Uterus (tissue), 4 donors: Measurements from ENCODE around the gene CFAP97D2. TPM values are rescaled to one million over a fixed set of nuclear protein-coding genes. Genes with fewer than 3 reads are reported as not detected.

Experiments
- DNase-seq, 2 donors: peaks; one replicate each; pipeline ENCODE4 v3.0.0-alpha.2; 2019 to 2020
- H3K27ac ChIP-seq, 2 donors: fragments of 200-600 bp; sonication (generic); 1 replicate in 1 of 2; 2 replicates in 1 of 2; pipeline ENCODE4 v1.5.1; 2016 to 2018
- H3K27me3 ChIP-seq, 2 donors: fragments of 200-600 bp; sonication (generic); one replicate each; pipeline ENCODE4 v1.5.1; 2018 to 2019; ENCODE audit warnings: control low read depth in 1 of 2
- H3K36me3 ChIP-seq, 2 donors: fragments of 200-600 bp; sonication (generic); one replicate each; pipeline ENCODE4 v1.5.1; 2019; ENCODE audit warnings: control low read depth in 1 of 2
- H3K4me1 ChIP-seq, 2 donors: fragments of 200-600 bp; sonication (generic); one replicate each; pipeline ENCODE4 v1.5.1; 2018 to 2019; ENCODE audit warnings: control low read depth in 1 of 2
- H3K4me3 ChIP-seq, 2 donors: fragments of 200-600 bp; sonication (generic); 1 replicate in 1 of 2; 2 replicates in 1 of 2; pipeline ENCODE4 v1.5.1; 2018 to 2019; ENCODE audit warnings: mild to moderate bottlenecking in 1 of 2
- H3K9me3 ChIP-seq, 2 donors: fragments of 200-600 bp; sonication (generic); one replicate each; pipeline ENCODE4 v1.5.1; 2019; ENCODE audit warnings: control low read depth in 1 of 2
- CTCF ChIP-seq, 4 experiments: fragments of 200-600 bp in 2 of 4; fragments of 450-650 bp in 2 of 4; sonication (generic) in 2 of 4; IDR thresholded peaks; one replicate each; pipeline ENCODE4 v1.5.1; 2016 to 2019; ENCODE audit warnings: antibody characterized with exemption in 4 of 4, mild to moderate bottlenecking in 2 of 4, moderate library complexity in 1 of 4
- POLR2A ChIP-seq, 2 donors: fragments of 450-650 bp; IDR thresholded peaks; one replicate each; pipeline ENCODE4 v1.6.1; 2016; ENCODE audit warnings: antibody characterized with exemption in 2 of 2, mild to moderate bottlenecking in 1 of 2, moderate library complexity in 1 of 2
- intact Hi-C: fragments of 100-400 bp; cut with DNase I; formaldehyde crosslinking; loops from one replicate; pipeline ENCODE4 v1.15.1; 2023; ENCODE audit warnings: low total_unique reads
- total RNA-seq, 4 donors: library from RNA; depleted of rRNA in 3 of 4; stranded (reverse); fragments of >200 nt in 3 of 4; gene quantifications; one replicate each; pipeline versions ENCODE4 v1.1.0 to v1.2.4, GENCODE V29; 2014 to 2023
- donor health status: DM: yes; HTN: yes; CAD: no.

The CFAP97D2 gene
- total RNA-seq, 4 donors from 2014 or later, result not detected

GRCh38 chr13:114230575-114230974 is 51.5 kb downstream of the CFAP97D2 start:
- H3K4me1 ChIP-seq, result peaks cover 0 to under 1% of the 10 kb centered on the region in 2 donors
- TF ChIP-seq CTCF (IDR thresholded peaks at IDR 0.05), result no peak
- TF ChIP-seq POLR2A (IDR thresholded peaks at IDR 0.05), result no peak
- intact Hi-C loops, result no loop called here
- no peak overlapping the region for H3K27ac ChIP-seq
- no peaks in the 10 kb centered on the region for H3K36me3 ChIP-seq
- H3K4me3 ChIP-seq, result no peak overlapping the region
- no peaks in the 10 kb centered on the region for H3K9me3 ChIP-seq
- H3K27me3 ChIP-seq, result no peaks in the 10 kb centered on the region
- no peak for DNase-seq

GRCh38 chr13:114231886-114232285 is 52.8 kb downstream of the CFAP97D2 start:
- intact Hi-C loops, result no loop called here
- H3K27me3 ChIP-seq, result no peaks in the 10 kb centered on the region
- TF ChIP-seq POLR2A (IDR thresholded peaks at IDR 0.05) (no peak), CTCF (IDR thresholded peaks at IDR 0.05) (no peak)

GRCh38 chr13:114234266-114234644 is 55.2 kb downstream of the CFAP97D2 start:
- H3K27me3 ChIP-seq, result no peaks in the 10 kb centered on the region
- peak overlapping the region; percentile 67 to 82 for H3K27ac ChIP-seq
- H3K36me3 ChIP-seq, result no peaks in the 10 kb centered on the region
- no peak for TF ChIP-seq POLR2A (IDR thresholded peaks at IDR 0.05)
- no peak for TF ChIP-seq CTCF (IDR thresholded peaks at IDR 0.05)
- intact Hi-C loops, result no loop called here
- no peaks in the 10 kb centered on the region for H3K9me3 ChIP-seq
- peaks cover 0 to 7% of the 10 kb centered on the region in 2 donors for H3K4me1 ChIP-seq
- peak overlapping the region; percentile 69 to 73 for H3K4me3 ChIP-seq
- DNase-seq, result no peak

More at GRCh38 chr13:114231886-114232285, 52.8 kb downstream of the CFAP97D2 start:
- H3K27ac ChIP-seq, result no peak overlapping the region
- H3K9me3 ChIP-seq, result no peaks in the 10 kb centered on the region
- DNase-seq, result no peak
- peaks cover 0 to 7% of the 10 kb centered on the region in 2 donors for H3K4me1 ChIP-seq
- H3K36me3 ChIP-seq, result no peaks in the 10 kb centered on the region
- no peak overlapping the region for H3K4me3 ChIP-seq

GRCh38 chr13:114234645-114235421 is 55.8 kb downstream of the CFAP97D2 start, which contains the start of gene CDC16:
Gene CDC16, plus strand, starts transcription at chr13:114234897. Its CDS starts 188 bp downstream, at chr13:114235085.
- Histone ChIP-seq H3K27ac (peak within 1 kb of the TSS; percentile 67 to 82), H3K4me1 (peaks cover 0 to 7% of the 10 kb centered on the region in 2 donors), H3K27me3 (no peaks in the 10 kb centered on the region), H3K9me3 (no peaks in the 10 kb centered on the region), H3K4me3 (peak within 1 kb of the TSS; percentile 69 to 73), H3K36me3 (no peaks in the 10 kb centered on the region)
- peak; percentile 89 to 94 for DNase-seq
- TF ChIP-seq CTCF (IDR thresholded peaks at IDR 0.05) (peak in 2 of 4 experiments; percentile 22 to 27), POLR2A (IDR thresholded peaks at IDR 0.05) (peak in 1 of 2 donors; percentile 63)
- intact Hi-C loops, result no loop called here

- no peak for DNase-seq
- Histone ChIP-seq H3K27ac (peak overlapping the region; percentile 10 to 67), H3K27me3 (no peaks in the 10 kb centered on the region), H3K36me3 (no peaks in the 10 kb centered on the region), H3K4me1 (peaks cover 0 to 7% of the 10 kb centered on the region in 2 donors), H3K9me3 (no peaks in the 10 kb centered on the region), H3K4me3 (peak overlapping the region; percentile 69 to 73)
- TF ChIP-seq CTCF (IDR thresholded peaks at IDR 0.05), result no peak
- no peak for TF ChIP-seq POLR2A (IDR thresholded peaks at IDR 0.05)
- intact Hi-C loops, result no loop called here
These were observed 56.6 kb downstream of the CFAP97D2 start for GRCh38 chr13:114235697-114236096.
